ENCODE data around the gene FAAP100. TPM values are rescaled to one million over a fixed set of nuclear protein-coding genes. Genes with fewer than 3 reads are reported as not detected.

FAAP100 gene
- total RNA-seq, 1 experiment from 2014 or later: 54.7 TPM

GRCh38 chr17:81516439-81516838, 35.7 kb downstream of the FAAP100 start:
- Mint-ChIP-seq H3K4me1 (peaks cover 29% of the 10 kb centered on the region), H3K4me3 (peak overlapping the region; percentile 78), H3K27me3 (ENCODE audit: low read depth) (peaks cover 30% of the 10 kb centered on the region), H3K27ac (no peak overlapping the region), H3K9me3 (no peaks in the 10 kb centered on the region), H3K36me3 (peaks cover 8% of the 10 kb centered on the region)
- POLR2A ChIA-PET: no interaction called here
- ATAC-seq: no peak
- CTCF ChIA-PET: interaction anchor here (0.8 kb wide), 1 partner anchor 32 kb away, joined by 4 read pairs; no protein-coding TSS in a partner anchor
- DNase-seq (ENCODE audit: low spot score): no peak
- TF ChIP-seq CDX4 (CRISPR knock-in tag; IDR thresholded peaks at IDR 0.05; ENCODE audit: borderline replicate concordance) (no peak), FOXP1 (CRISPR knock-in tag; IDR thresholded peaks at IDR 0.05; ENCODE audit: borderline replicate concordance) (no peak), RORB (CRISPR knock-in tag; IDR thresholded peaks at IDR 0.05) (no peak), ZBTB21 (CRISPR knock-in tag; IDR thresholded peaks at IDR 0.05; ENCODE audit: borderline replicate concordance) (no peak), EMX1 (CRISPR knock-in tag; IDR thresholded peaks at IDR 0.05) (no peak), SMAD3 (CRISPR knock-in tag; IDR thresholded peaks at IDR 0.05; ENCODE audit: borderline replicate concordance) (no peak), OVOL2 (CRISPR knock-in tag; IDR thresholded peaks at IDR 0.05; ENCODE audit: borderline replicate concordance) (no peak), NFE2L1 (CRISPR knock-in tag; IDR thresholded peaks at IDR 0.05) (no peak), TEAD4 (CRISPR knock-in tag; IDR thresholded peaks at IDR 0.05) (no peak), ETV6 (CRISPR knock-in tag; IDR thresholded peaks at IDR 0.05) (no peak), ERG (CRISPR knock-in tag; IDR thresholded peaks at IDR 0.05) (no peak), FOXJ3 (CRISPR knock-in tag; IDR thresholded peaks at IDR 0.05; ENCODE audit: borderline replicate concordance) (no peak)

GRCh38 chr17:81515530-81516041, 36.6 kb downstream of the FAAP100 start:
- Mint-ChIP-seq H3K4me3 (peak overlapping the region; percentile 78), H3K27ac (peak overlapping the region; percentile 79), H3K36me3 (peaks cover 16% of the 10 kb centered on the region), H3K4me1 (peaks cover 35% of the 10 kb centered on the region), H3K9me3 (no peaks in the 10 kb centered on the region), H3K27me3 (ENCODE audit: low read depth) (peaks cover 24% of the 10 kb centered on the region)
- no peak for TF ChIP-seq SMAD3 (CRISPR knock-in tag; IDR thresholded peaks at IDR 0.05; ENCODE audit: borderline replicate concordance)
- TF ChIP-seq MAX (CRISPR knock-in tag; IDR thresholded peaks at IDR 0.05): no peak
- ATAC-seq: no peak
- POLR2A ChIA-PET: interaction anchor here (0.9 to 1.4 kb wide), 4 partner anchors 25 to 121 kb away, joined by 3 to 5 read pairs (median 4); partner anchors contain the start of genes BAHCC1 and FAAP100
- CTCF ChIA-PET: interaction anchor here (0.5 to 3.6 kb wide), 8 partner anchors 8 to 318 kb away, joined by 3 to 27 read pairs (median 4); no protein-coding TSS in a partner anchor
- no peak for DNase-seq (ENCODE audit: low spot score)

GRCh38 chr17:81514739-81515529, 37.2 kb downstream of the FAAP100 start:
- H3K4me1 Mint-ChIP-seq: peaks cover 39% of the 10 kb centered on the region
- peak; percentile 74 for DNase-seq (ENCODE audit: low spot score)
- peak overlapping the region; percentile 78 for H3K4me3 Mint-ChIP-seq
- no peaks in the 10 kb centered on the region for H3K9me3 Mint-ChIP-seq
- peak; percentile 11 for ATAC-seq
- peaks cover 23% of the 10 kb centered on the region for H3K36me3 Mint-ChIP-seq
- peak overlapping the region; percentile 79 for H3K27ac Mint-ChIP-seq
- CTCF ChIA-PET: interaction anchor here (0.5 to 3.6 kb wide), 8 partner anchors 7 to 319 kb away, joined by 3 to 27 read pairs (median 4); no protein-coding TSS in a partner anchor
- POLR2A ChIA-PET: interaction anchor here (0.9 to 1.4 kb wide), 4 partner anchors 25 to 120 kb away, joined by 3 to 5 read pairs (median 4); partner anchors contain the start of genes BAHCC1 and FAAP100
- H3K27me3 Mint-ChIP-seq (ENCODE audit: low read depth): peaks cover 21% of the 10 kb centered on the region
- no peak for TF ChIP-seq ATF2 (CRISPR knock-in tag; IDR thresholded peaks at IDR 0.05; ENCODE audit: borderline replicate concordance, low read depth)
- TF ChIP-seq FOXP4 (CRISPR knock-in tag; IDR thresholded peaks at IDR 0.05): no peak
- TF ChIP-seq TCF7 (CRISPR knock-in tag; IDR thresholded peaks at IDR 0.05; ENCODE audit: low read depth): no peak
- TF ChIP-seq MLX (CRISPR knock-in tag; IDR thresholded peaks at IDR 0.05): no peak
- no peak for TF ChIP-seq ZSCAN18 (CRISPR knock-in tag; IDR thresholded peaks at IDR 0.05)
- TF ChIP-seq ZNF425 (CRISPR knock-in tag; conservative IDR thresholded peaks at IDR 0.05): no peak
